CD4-positive, alpha-beta T cell treated with Interleukin-17A for 1 hour (primary cell): ENCODE measurements around the gene DNAAF3.
"Not testable (repeated sequence)": the region's sequence is repeated elsewhere in the genome, so short reads cannot be mapped to it uniquely, and the experiment has no call there.

ENCODE experiments used
- DNase-seq: peaks from one replicate; pipeline ENCODE4 v3.0.0-alpha.2; 2020

The DNAAF3 gene

GRCh38 chr19:55175117-55175867 is 8.9 kb upstream of the DNAAF3 start:
- no peak for DNase-seq

- DNase-seq, result no peak
Measured at GRCh38 chr19:55174425-55175116, 8.2 kb upstream of the DNAAF3 start.

GRCh38 chr19:55173714-55174409 is 7.4 kb upstream of the DNAAF3 start:
- peak; percentile 27 for DNase-seq

- DNase-seq, result no peak
Measured at GRCh38 chr19:55173186-55173713, 6.8 kb upstream of the DNAAF3 start.

GRCh38 chr19:55172741-55173140 is 6.3 kb upstream of the DNAAF3 start:
- DNase-seq, result no peak

GRCh38 chr19:55172318-55172717 is 5.9 kb upstream of the DNAAF3 start:
- not testable (repeated sequence) for DNase-seq

GRCh38 chr19:55171440-55171839 is 5.0 kb upstream of the DNAAF3 start:
- no peak for DNase-seq

- DNase-seq, result no peak
Measured at GRCh38 chr19:55169136-55169535, 2.7 kb upstream of the DNAAF3 start.

- DNase-seq, result peak; percentile 63
Measured at GRCh38 chr19:55165952-55166529, 372 bp downstream of the DNAAF3 start.

- DNase-seq, result no peak
Measured at GRCh38 chr19:55161571-55162322, 4.7 kb downstream of the DNAAF3 start.

- no peak for DNase-seq
Measured at GRCh38 chr19:55160986-55161365, 5.4 kb downstream of the DNAAF3 start.

- peak; percentile 88 for DNase-seq
Measured at GRCh38 chr19:55160128-55160985, 6.1 kb downstream of the DNAAF3 start.

- no peak for DNase-seq
Measured at GRCh38 chr19:55158848-55159749, 7.3 kb downstream of the DNAAF3 start.

GRCh38 chr19:55158423-55158822 is 8.0 kb downstream of the DNAAF3 start:
- DNase-seq, result no peak

GRCh38 chr19:55157064-55157908 is 9.1 kb downstream of the DNAAF3 start, which contains the start of gene TNNI3:
TSS of gene TNNI3 (minus strand) at chr19:55157732. CDS start at chr19:55157589, 143 bp downstream.
- no peak for DNase-seq

GRCh38 chr19:55156202-55157063 is 10.0 kb downstream of the DNAAF3 start:
- DNase-seq, result peak; percentile 44

GRCh38 chr19:55155784-55156183 is 10.6 kb downstream of the DNAAF3 start:
- DNase-seq, result not testable (repeated sequence)

- no peak for DNase-seq
Measured at GRCh38 chr19:55153652-55154264, 12.7 kb downstream of the DNAAF3 start.
